HUES64 (cell line): ENCODE data around the gene CMTM8.
"Not testable (repeated sequence)": the region's sequence is repeated elsewhere in the genome, so short reads cannot be mapped to it uniquely, and the experiment has no call there.

Experiments
- H3K27ac ChIP-seq: 2 replicates; pipeline ENCODE4 v1.7.0; 2013; ENCODE audit warnings: low read depth, low read length, inconsistent platforms
- H3K27me3 ChIP-seq: 2 replicates; pipeline ENCODE4 v1.6.1; 2013; ENCODE audit warnings: mild to moderate bottlenecking, low read length; ENCODE audit not compliant: insufficient read depth
- H3K36me3 ChIP-seq: 2 replicates; pipeline ENCODE4 v1.6.1; 2013; ENCODE audit warnings: mild to moderate bottlenecking, low read length; ENCODE audit not compliant: insufficient read depth
- H3K4me1 ChIP-seq: 2 replicates; pipeline ENCODE4 v1.6.1; 2013; ENCODE audit warnings: mild to moderate bottlenecking, low read length, moderate library complexity; ENCODE audit not compliant: insufficient read depth
- H3K4me3 ChIP-seq: 2 replicates; pipeline ENCODE4 v1.5.1; 2013; ENCODE audit warnings: mild to moderate bottlenecking, low read length, moderate library complexity
- H3K9ac ChIP-seq: 2 replicates; pipeline ENCODE4 v1.6.1; 2013; ENCODE audit warnings: mild to moderate bottlenecking, low read depth, low read length
- H3K9me3 ChIP-seq: 2 replicates; pipeline ENCODE4 v1.6.1; 2013; ENCODE audit warnings: low read depth, low read length; ENCODE audit not compliant: insufficient read depth
- WGBS: fragments of 150-250, 120-280 bp; methylation state at CpG from one replicate; pipeline ENCODE4 v1.1.7; 2013; ENCODE audit warnings: missing lambda C conversion rate; 5-methylcytosine and 5-hydroxymethylcytosine counted together

CMTM8 gene

DNA sequence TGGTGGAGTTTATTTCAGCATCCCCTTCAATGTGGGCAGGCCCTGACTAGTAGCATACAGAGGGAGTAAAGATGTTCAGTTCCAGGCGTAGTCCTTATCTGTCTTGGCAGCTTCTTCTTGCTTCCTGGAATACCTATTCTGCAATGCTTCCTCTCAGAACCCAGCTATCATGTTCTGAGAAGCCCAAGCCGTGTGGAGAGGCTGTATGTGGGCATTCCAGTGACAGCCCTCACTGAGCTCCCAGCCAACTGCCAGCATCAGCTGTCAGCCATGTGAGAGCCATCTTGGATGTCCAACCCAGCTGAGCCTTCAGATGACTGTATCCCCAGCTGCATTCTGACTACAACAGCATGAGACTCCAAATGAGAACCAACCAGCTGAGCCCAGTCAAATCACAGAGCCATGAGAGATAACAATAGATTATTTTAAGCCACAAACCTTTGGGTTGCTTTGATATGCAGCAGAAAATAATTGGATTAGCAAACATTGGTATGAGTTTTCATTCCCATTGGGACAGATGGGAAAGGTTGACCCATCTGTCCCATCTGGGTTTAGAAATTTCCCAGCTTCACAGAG, 144.7 kb downstream of the CMTM8 start:
- Histone ChIP-seq H3K4me3 (no peak overlapping the region), H3K9ac (no peak overlapping the region), H3K27me3 (no peaks in the 10 kb centered on the region), H3K27ac (no peak overlapping the region), H3K36me3 (no peaks in the 10 kb centered on the region), H3K9me3 (no peaks in the 10 kb centered on the region), H3K4me1 (peaks cover 3% of the 10 kb centered on the region; the same call in 1 of the 2 replicates)
- 94% methylated on average over 2 of the region's 2 CpGs for WGBS

DNA sequence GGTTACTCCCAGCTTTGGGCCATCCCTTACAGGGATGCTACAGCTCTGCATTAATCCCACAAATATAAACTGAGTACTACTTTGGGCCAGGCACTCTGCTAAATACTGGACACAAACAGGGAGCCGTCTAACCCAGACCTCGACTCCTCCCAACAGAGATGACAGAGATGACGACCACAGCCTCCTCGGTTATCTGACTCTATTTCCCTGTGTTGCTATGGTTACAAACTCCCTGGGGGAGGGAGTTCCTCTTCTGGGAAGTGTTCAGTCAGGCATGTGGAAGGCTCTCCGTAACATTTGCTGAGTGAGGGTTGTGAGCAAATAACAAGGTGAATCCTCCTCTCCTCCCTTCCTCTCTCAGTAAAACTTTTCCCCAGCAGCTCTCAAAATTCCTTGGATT, 146.5 kb downstream of the CMTM8 start:
- no peak overlapping the region for H3K27ac ChIP-seq
- no peaks in the 10 kb centered on the region for H3K27me3 ChIP-seq
- H3K36me3 ChIP-seq = no peaks in the 10 kb centered on the region
- WGBS = 67% methylated on average over 4 of the region's 5 CpGs
- peaks cover 3% of the 10 kb centered on the region; the same call in 1 of the 2 replicates for H3K4me1 ChIP-seq
- H3K9me3 ChIP-seq = no peaks in the 10 kb centered on the region
- H3K4me3 ChIP-seq = no peak overlapping the region
- H3K9ac ChIP-seq = no peak overlapping the region

DNA sequence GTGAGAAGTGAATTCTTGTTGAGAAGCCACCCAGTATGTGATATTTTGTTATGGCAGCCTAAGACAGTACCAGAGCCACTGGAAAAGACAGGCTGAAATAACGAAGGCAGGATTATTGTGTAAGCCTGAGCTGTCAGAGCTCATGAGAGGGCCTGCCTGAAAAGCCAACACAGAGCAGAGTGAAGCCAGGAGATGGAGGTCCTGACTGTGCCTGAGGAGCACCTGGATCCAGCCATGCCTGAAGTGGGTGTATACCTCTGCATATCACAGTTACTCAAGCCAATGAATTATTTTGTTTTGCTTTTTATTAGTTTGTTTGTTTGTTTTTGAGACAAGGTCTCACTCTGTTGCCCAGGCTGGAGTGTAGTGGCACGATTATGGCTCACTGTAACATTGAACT, 149.0 kb downstream of the CMTM8 start:
- H3K4me1 ChIP-seq = no peaks in the 10 kb centered on the region
- no peak overlapping the region for H3K27ac ChIP-seq
- 86% methylated on average over 2 of the region's 2 CpGs for WGBS
- no peak overlapping the region for H3K9ac ChIP-seq
- H3K36me3 ChIP-seq = no peaks in the 10 kb centered on the region
- H3K27me3 ChIP-seq = peaks cover 11% of the 10 kb centered on the region
- no peak overlapping the region for H3K4me3 ChIP-seq
- no peaks in the 10 kb centered on the region for H3K9me3 ChIP-seq

DNA sequence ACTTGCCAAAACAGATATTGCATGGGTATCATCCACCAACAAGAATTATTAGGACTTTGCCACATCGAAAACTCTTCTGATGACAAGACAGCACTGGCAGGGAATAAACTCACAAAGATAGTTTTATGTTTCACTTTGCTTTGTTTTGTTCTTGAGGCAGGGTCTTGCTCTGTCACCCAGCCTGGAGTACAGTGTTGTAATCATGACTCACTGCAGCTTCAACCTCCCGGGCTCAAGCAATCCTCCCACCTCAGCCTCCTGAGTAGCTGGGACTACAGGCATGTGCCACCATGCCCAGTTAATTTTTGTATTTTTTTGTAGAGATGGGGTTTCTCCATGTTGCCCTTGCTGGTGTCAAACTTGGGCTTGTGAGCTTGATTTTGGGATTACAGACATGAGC, 151.1 kb downstream of the CMTM8 start:
- not testable (repeated sequence) for H3K9ac ChIP-seq, H3K4me3 ChIP-seq, H3K9me3 ChIP-seq, H3K4me1 ChIP-seq, H3K36me3 ChIP-seq, H3K27ac ChIP-seq
- H3K27me3 ChIP-seq = peaks cover 21% of the 10 kb centered on the region
- WGBS = 89% methylated on average over 2 of the region's 2 CpGs

DNA sequence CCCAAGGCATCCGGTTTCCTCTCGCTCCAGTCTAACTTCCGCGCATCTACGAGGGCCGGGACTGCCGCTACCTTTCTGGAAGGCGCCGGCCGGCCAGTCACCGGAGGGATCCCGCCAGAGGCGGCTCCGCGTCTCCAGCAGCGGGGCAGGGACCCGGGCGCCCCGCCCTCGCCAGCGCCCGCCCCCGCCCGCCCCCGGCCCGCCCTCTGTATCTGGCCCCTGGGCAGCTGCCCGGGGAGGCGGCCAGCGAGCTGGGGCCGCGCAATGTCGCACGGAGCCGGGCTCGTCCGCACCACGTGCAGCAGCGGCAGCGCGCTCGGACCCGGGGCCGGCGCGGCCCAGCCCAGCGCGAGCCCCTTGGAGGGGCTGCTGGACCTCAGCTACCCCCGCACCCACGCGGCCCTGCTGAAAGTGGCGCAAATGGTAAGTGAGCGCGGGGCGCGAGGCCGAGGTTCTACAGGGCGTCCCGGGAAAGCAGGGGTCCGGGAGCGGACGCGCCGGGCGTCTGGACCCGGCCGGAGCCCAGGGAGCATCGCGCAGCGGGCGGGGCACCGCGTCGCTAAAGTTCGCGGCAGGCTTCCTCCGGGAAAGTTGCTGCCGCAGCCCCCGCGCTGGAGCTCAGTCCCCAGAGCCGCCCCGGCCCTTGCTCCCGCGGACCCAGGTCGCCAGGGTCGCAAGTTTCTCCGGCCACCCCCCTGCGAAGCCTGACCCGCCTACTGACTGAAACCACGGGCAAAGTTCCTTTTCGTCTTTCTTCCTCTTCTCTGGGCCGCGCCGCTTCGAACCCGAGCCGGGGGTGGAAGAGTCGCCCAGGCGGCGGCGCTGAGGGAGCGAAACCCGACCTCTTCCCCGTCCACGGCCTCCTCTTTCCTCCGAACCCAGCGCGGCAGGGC, 153.4 kb downstream of the CMTM8 start, which contains the start of gene CMTM7:
Gene CMTM7 (plus strand): TSS at position 211 of the 893 bp plus-strand sequence. CDS start 54 bp downstream, at position 265.
- peak within 1 kb of the TSS; percentile 90 for H3K4me3 ChIP-seq
- H3K36me3 ChIP-seq = no peaks in the 10 kb centered on the region
- peak within 1 kb of the TSS; percentile 90 for H3K9ac ChIP-seq
- no peak within 1 kb of the TSS; the same call in 1 of the 2 replicates for H3K27ac ChIP-seq
- H3K4me1 ChIP-seq = 0 out of 2 replicates have a peak, but pooled peaks cover 4% of the 10 kb centered on the region
- H3K9me3 ChIP-seq = no peaks in the 10 kb centered on the region
- under 1% methylated on average over 107 of the region's 107 CpGs for WGBS
- H3K27me3 ChIP-seq = peaks cover 21% of the 10 kb centered on the region

DNA sequence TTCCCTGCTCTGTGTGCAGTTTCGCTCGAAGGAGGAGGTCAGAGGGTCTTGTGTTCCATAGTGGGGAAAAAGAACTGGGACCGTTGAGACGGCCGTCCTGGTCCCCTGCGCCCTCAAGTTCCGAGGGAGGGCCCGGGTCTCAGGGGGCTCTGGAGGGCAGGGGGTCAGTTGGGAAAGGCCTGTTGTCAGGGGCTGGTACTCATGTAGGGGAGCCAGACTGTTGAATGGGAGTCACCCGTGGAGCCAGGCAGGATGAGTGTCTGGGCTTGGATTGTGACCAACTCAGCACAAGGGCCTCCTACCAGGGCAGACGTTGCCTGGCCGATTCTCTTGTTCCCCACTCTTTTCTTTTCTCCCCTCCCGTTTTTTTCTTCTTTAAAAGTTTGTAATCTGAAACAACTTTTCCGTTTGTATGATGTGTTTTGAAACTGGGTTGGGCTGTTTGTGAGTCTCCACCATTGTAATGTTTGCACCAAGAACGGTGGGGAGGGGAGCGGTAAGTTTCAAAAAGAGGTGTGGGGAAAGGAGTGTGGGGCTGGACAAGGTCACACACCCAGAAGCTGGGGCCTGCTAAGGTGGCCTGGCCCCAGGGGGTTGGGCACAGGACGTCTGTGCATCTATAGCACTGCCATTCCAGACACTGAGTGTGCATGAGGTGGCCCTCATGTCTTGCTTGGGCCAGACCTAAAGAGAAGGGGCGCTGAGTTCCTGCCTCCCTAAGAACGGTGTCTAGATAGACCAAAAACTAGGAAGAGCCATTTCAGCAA, 154.2 kb downstream of the CMTM8 start:
- WGBS = 27% methylated on average over 17 of the region's 18 CpGs
- Histone ChIP-seq H3K27me3 (peaks cover 21% of the 10 kb centered on the region), H3K4me1 (0 out of 2 replicates have a peak, but pooled peaks cover 4% of the 10 kb centered on the region), H3K9me3 (no peaks in the 10 kb centered on the region), H3K4me3 (peak overlapping the region; percentile 90), H3K27ac (no peak overlapping the region; the same call in 1 of the 2 replicates), H3K36me3 (no peaks in the 10 kb centered on the region), H3K9ac (peak overlapping the region; percentile 90)

DNA sequence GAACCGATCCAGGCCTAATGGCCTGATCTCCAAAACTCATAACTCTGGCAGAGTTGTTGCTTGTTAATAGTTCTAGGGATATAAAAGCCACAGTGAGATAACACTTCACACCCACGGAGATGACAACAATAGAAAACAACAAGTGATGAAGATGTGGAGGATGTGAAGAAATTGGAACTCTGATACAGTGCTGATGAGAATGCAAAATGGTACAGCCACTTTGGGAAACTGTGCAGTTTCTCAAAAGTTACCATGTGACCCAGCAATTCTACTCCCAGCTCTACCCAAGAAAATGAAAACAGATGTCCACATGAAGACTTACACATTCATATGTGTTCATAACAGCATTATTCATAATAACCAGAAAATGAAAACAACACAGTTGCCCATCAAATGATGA, 157.0 kb downstream of the CMTM8 start:
- H3K36me3 ChIP-seq = no peaks in the 10 kb centered on the region
- no peak overlapping the region for H3K27ac ChIP-seq
- 87% methylated on average over 2 of the region's 2 CpGs for WGBS
- no peaks in the 10 kb centered on the region for H3K9me3 ChIP-seq
- H3K9ac ChIP-seq = no peak overlapping the region
- H3K4me3 ChIP-seq = no peak overlapping the region
- peaks cover 21% of the 10 kb centered on the region for H3K27me3 ChIP-seq
- H3K4me1 ChIP-seq = 0 out of 2 replicates have a peak, but pooled peaks cover 7% of the 10 kb centered on the region

DNA sequence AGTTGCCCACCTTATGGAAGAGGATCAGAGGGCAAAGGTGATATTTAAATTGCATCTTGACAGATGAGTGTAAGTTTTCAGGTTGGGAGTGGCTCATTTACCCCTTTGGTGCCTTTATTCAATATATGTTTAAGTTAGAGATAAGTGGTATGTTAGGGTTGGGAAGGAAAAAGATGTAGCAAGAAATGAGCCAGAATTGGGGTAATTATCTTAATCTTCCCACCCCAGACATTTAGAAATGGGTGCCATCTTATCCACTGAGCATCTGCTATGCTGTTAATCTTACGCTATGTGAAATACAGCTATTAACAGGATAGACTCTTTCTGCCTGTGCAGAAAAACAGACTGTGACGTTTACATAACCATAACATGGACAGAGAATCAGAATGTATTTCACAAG, 159.5 kb downstream of the CMTM8 start:
- Histone ChIP-seq H3K27me3 (peaks cover 5% of the 10 kb centered on the region), H3K27ac (no peak overlapping the region), H3K4me3 (no peak overlapping the region), H3K4me1 (peaks cover 13% of the 10 kb centered on the region; the same call in 1 of the 2 replicates), H3K9me3 (no peaks in the 10 kb centered on the region), H3K36me3 (no peaks in the 10 kb centered on the region), H3K9ac (no peak overlapping the region)
- WGBS = 95% methylated on average over 2 of the region's 2 CpGs

DNA sequence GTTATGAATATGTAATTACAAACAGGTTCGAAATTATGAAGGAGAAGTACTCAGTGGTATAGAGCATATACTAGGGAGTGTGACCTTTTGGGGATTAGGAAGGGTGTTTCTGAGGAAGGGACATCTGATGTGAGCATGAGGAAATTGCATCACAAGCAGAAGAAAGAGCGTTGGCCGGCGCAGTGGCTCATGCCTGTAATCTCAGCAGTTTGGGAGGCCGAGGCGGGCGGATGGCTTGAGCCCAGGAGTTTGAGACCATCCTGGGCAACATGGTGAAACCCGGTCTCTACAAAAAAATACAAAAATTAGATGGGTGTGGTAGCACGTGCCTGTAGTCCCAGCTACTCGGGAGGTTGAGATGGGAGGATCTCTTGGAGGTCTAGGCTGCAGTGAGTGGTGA, 160.1 kb downstream of the CMTM8 start:
- H3K4me1 ChIP-seq = peaks cover 10% of the 10 kb centered on the region; the same call in 1 of the 2 replicates
- no peaks in the 10 kb centered on the region for H3K36me3 ChIP-seq
- H3K27ac ChIP-seq = no peak overlapping the region
- no peaks in the 10 kb centered on the region for H3K27me3 ChIP-seq
- H3K4me3 ChIP-seq = no peak overlapping the region
- WGBS = 86% methylated on average over 10 of the region's 10 CpGs
- no peak overlapping the region for H3K9ac ChIP-seq
- no peaks in the 10 kb centered on the region for H3K9me3 ChIP-seq

DNA sequence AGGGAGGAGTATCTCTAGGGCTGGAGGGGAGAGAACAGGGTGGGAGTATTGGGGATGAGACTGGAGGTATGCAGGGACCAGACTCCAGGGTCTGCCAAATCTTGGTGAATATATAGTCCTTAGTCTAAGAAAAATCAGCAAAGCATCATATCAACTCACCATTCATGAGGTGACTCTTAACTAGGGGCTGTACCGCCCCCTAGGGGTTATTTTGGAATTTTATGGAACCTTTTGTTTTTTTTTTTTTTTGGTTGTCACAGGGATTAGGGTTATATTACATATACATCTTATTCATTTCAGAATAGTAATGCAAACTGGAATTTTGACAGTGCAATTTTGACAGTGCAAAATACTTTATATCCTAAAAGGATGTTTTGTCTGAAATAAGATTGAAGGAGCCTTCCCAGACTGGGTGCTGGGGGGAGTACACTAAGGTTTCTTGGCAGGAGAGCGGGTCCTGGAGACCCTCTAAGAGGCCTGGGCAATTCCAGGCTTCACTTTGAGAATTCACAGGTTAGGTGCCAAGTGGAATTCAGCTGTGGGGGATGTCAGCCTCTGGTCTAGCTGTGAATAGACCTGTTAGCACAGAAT, 160.6 kb downstream of the CMTM8 start:
- 94% methylated on average over 1 of the region's 2 CpGs for WGBS
- no peak overlapping the region for H3K27ac ChIP-seq
- no peaks in the 10 kb centered on the region for H3K27me3 ChIP-seq
- H3K4me3 ChIP-seq = no peak overlapping the region
- no peaks in the 10 kb centered on the region for H3K9me3 ChIP-seq
- H3K36me3 ChIP-seq = no peaks in the 10 kb centered on the region
- H3K9ac ChIP-seq = no peak overlapping the region
- H3K4me1 ChIP-seq = peaks cover 10% of the 10 kb centered on the region; the same call in 1 of the 2 replicates
